HepG2 (cell line): ENCODE results near the gene CCT7.

Experiments
- CBX2 ChIP-seq, 2 experiments: fragments of 200-600 bp in 1 of 2; sonication (generic); formaldehyde crosslinking in 1 of 2; IDR thresholded peaks; 2 replicates each; pipeline versions ENCODE4 v1.7.0 to v1.8.1; 2018 to 2022; ENCODE audit warnings: low read depth in 2 of 2, low read length in 1 of 2, mild to moderate bottlenecking in 1 of 2, missing genetic modification reagents in 1 of 2
- CTCF ChIP-seq: sonication (generic); formaldehyde crosslinking; IDR thresholded peaks from 2 replicates; pipeline ENCODE4 v1.5.0; 2020; ENCODE audit warnings: mild to moderate bottlenecking, missing genetic modification reagents, moderate library complexity
- EP300 ChIP-seq, 3 experiments: sonication (generic) in 1 of 3; formaldehyde crosslinking in 1 of 3; IDR thresholded peaks; 2 replicates each; pipeline versions ENCODE4 v1.5.1 to v1.6.1; 2011 to 2020; ENCODE audit warnings: low read depth in 2 of 3, low read length in 2 of 3, borderline replicate concordance in 1 of 3, improper control_type of control experiment in 1 of 3, mild to moderate bottlenecking in 1 of 3, missing genetic modification reagents in 1 of 3, moderate library complexity in 1 of 3
- JUNB ChIP-seq: sonication (generic); formaldehyde crosslinking; IDR thresholded peaks from 2 replicates; pipeline ENCODE4 v1.8.0; 2022; ENCODE audit warnings: missing genetic modification reagents, mild to moderate bottlenecking, borderline replicate concordance
- ZBTB33 ChIP-seq: sonication (generic); formaldehyde crosslinking; IDR thresholded peaks from 2 replicates; pipeline ENCODE4 v1.4.0; 2020; ENCODE audit warnings: missing genetic modification reagents
- ZNF253 ChIP-seq: sonication (generic); formaldehyde crosslinking; IDR thresholded peaks from 2 replicates; pipeline ENCODE4 v1.8.0; 2022; ENCODE audit warnings: mild to moderate bottlenecking, missing genetic modification reagents, borderline replicate concordance

- TF ChIP-seq EP300 (IDR thresholded peaks at IDR 0.05; ENCODE audit: low read depth in 2 of 2, low read length in 2 of 2) (no peak), EP300 (CRISPR knock-in tag; IDR thresholded peaks at IDR 0.05; ENCODE audit: borderline replicate concordance) (no peak), CTCF (CRISPR knock-in tag) (no peak), ZNF253 (no peak), JUNB (CRISPR knock-in tag) (no peak), ZBTB33 (CRISPR knock-in tag) (no peak), CBX2 (IDR thresholded peaks at IDR 0.05; ENCODE audit: low read depth, low read length) (no peak), CBX2 (CRISPR knock-in tag; IDR thresholded peaks at IDR 0.05; ENCODE audit: low read depth) (no peak)
Observed at GRCh38 chr2:73208258-73208657, 25.9 kb upstream of the CCT7 start.
